CD4-positive, CD25-positive, alpha-beta regulatory T cell (primary cell): ENCODE data around the gene ADRA1B. TPM values are rescaled to one million over a fixed set of nuclear protein-coding genes. Genes with fewer than 3 reads are reported as not detected.

Experiments
- ATAC-seq, 2 donors: fragments of 150-1000 bp; cut with Tn5 transposase; one replicate each; pipeline ENCODE4 v1.10.0; 2021; ENCODE audit warnings: low read depth in 2 of 2, moderate number of reproducible peaks in 2 of 2, moderate library complexity in 1 of 2
- DNase-seq, 3 donors: peaks; one replicate each; pipeline versions ENCODE4 v3.0.0 to v3.0.0-alpha.2; 2012 to 2022; ENCODE audit warnings: mixed read lengths in 1 of 3
- H3K27ac ChIP-seq: one replicate; pipeline ENCODE4 v1.7.0; 2013; ENCODE audit warnings: mild to moderate bottlenecking, low read length; ENCODE audit not compliant: insufficient read depth, poor library complexity, severe bottlenecking
- H3K27me3 ChIP-seq: one replicate; pipeline ENCODE4 v1.7.0; 2013; ENCODE audit warnings: low read length; ENCODE audit not compliant: control insufficient read depth, insufficient read depth
- H3K36me3 ChIP-seq: one replicate; pipeline ENCODE4 v1.7.0; 2013; ENCODE audit warnings: mild to moderate bottlenecking, low read length, moderate library complexity; ENCODE audit not compliant: control insufficient read depth, insufficient read depth
- H3K4me1 ChIP-seq: 2 replicates; pipeline ENCODE4 v1.7.0; 2013; ENCODE audit warnings: mild to moderate bottlenecking, low read length; ENCODE audit not compliant: insufficient read depth, control insufficient read depth, poor library complexity, severe bottlenecking
- H3K4me3 ChIP-seq: one replicate; pipeline ENCODE4 v1.7.0; 2013; ENCODE audit warnings: low read depth, mild to moderate bottlenecking, low read length, moderate library complexity
- H3K9me3 ChIP-seq, 2 experiments: 1 replicate in 1 of 2; 2 replicates in 1 of 2; pipeline ENCODE4 v1.7.0; 2013; ENCODE audit warnings: low read length in 2 of 2, mild to moderate bottlenecking in 1 of 2, moderate library complexity in 1 of 2; ENCODE audit not compliant: control insufficient read depth in 2 of 2
- H3K27ac Mint-ChIP-seq, 3 donors: one replicate each; pipeline ENCODE4 v1.8.0; 2020 to 2022; ENCODE audit warnings: mild to moderate bottlenecking in 3 of 3, mixed read lengths in 3 of 3, moderate library complexity in 2 of 3
- H3K27me3 Mint-ChIP-seq: one replicate; pipeline ENCODE4 v1.8.0; 2022; ENCODE audit warnings: mild to moderate bottlenecking, mixed read lengths
- H3K36me3 Mint-ChIP-seq: one replicate; pipeline ENCODE4 v1.8.0; 2020; ENCODE audit warnings: mixed read lengths
- H3K4me1 Mint-ChIP-seq, 4 donors: one replicate each; pipeline ENCODE4 v1.8.0; 2020 to 2022; ENCODE audit warnings: mixed read lengths in 4 of 4, mild to moderate bottlenecking in 1 of 4
- H3K4me3 Mint-ChIP-seq, 4 donors: one replicate each; pipeline ENCODE4 v1.8.0; 2020 to 2022; ENCODE audit warnings: mild to moderate bottlenecking in 4 of 4, mixed read lengths in 4 of 4, moderate library complexity in 3 of 4
- H3K9me3 Mint-ChIP-seq, 7 donors: one replicate each; pipeline ENCODE4 v1.8.0; 2020 to 2022; ENCODE audit warnings: mixed read lengths in 7 of 7, mild to moderate bottlenecking in 3 of 7, moderate library complexity in 2 of 7
- polyA plus RNA-seq, 4 donors: library from polyadenylated mRNA; unstranded; fragments of 300-500 nt; fragmentation: Illumina TruSeq; gene quantifications; one replicate each; pipeline ENCODE4 v1.2.3, GENCODE V29; 2021
- total RNA-seq: library from RNA; stranded (reverse); gene quantifications from one replicate; pipeline ENCODE4 v1.2.3, GENCODE V29; 2022

ADRA1B gene
- total and polyA plus RNA-seq, 5 donors from 2014 or later: not detected

- Histone ChIP-seq H3K27ac (no peak overlapping the region), H3K27me3 (peaks cover 12% of the 10 kb centered on the region), H3K9me3 (no peaks in the 10 kb centered on the region), H3K4me3 (no peak overlapping the region), H3K4me1 (no peaks in the 10 kb centered on the region), H3K36me3 (no peaks in the 10 kb centered on the region)
- no peaks in the 10 kb centered on the region for H3K4me1 Mint-ChIP-seq
- ATAC-seq: no peak
- H3K27ac Mint-ChIP-seq: no peak overlapping the region
- no peak overlapping the region for H3K4me3 Mint-ChIP-seq
- DNase-seq: no peak
- no peaks in the 10 kb centered on the region for H3K9me3 Mint-ChIP-seq
- H3K27me3 Mint-ChIP-seq: peaks cover 26% of the 10 kb centered on the region
- no peaks in the 10 kb centered on the region for H3K36me3 Mint-ChIP-seq
These were observed 6.0 kb upstream of the ADRA1B start for GRCh38 chr5:159910207-159910842.

- no peaks in the 10 kb centered on the region for H3K36me3 Mint-ChIP-seq
These were observed 5.4 kb upstream of the ADRA1B start for GRCh38 chr5:159910843-159911229.

DNA sequence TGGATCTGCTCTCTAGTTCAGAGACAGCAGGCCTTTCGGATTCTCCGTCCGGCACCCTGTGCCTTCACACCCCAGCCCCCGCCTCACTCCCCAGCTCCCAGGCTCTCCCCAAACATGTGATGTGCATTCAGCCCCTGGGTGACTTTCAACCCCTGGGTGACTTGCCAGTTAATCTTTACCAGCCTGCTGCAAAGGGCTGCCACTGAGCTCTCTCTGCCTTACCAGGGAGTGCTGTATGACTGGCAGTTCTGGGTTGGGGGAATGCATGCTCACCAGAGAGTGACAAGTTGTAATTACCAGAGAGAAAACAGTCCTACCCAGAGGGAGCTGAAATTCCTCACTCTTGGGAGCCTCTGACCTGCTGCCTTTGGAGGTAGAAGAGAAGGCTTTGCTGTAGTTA lies 4.9 kb upstream of the ADRA1B start:
- no peak overlapping the region for H3K27ac Mint-ChIP-seq
- no peaks in the 10 kb centered on the region for H3K36me3 ChIP-seq
- H3K9me3 ChIP-seq: no peaks in the 10 kb centered on the region
- peaks cover 1% of the 10 kb centered on the region for H3K4me1 ChIP-seq
- H3K4me3 ChIP-seq: no peak overlapping the region
- H3K36me3 Mint-ChIP-seq: no peaks in the 10 kb centered on the region
- peaks cover 0 to 1% (median 0%) of the 10 kb centered on the region in 7 donors for H3K9me3 Mint-ChIP-seq
- peaks cover 33% of the 10 kb centered on the region for H3K27me3 Mint-ChIP-seq
- H3K27ac ChIP-seq: no peak overlapping the region
- peaks cover 12% of the 10 kb centered on the region for H3K27me3 ChIP-seq
- ATAC-seq (peak in 1 of 2 donors; percentile 6), DNase-seq (no peak)
- no peak overlapping the region for H3K4me3 Mint-ChIP-seq
- H3K4me1 Mint-ChIP-seq: peaks cover 0 to 6% (median 2%) of the 10 kb centered on the region in 4 donors

More at GRCh38 chr5:159910843-159911229, 5.4 kb upstream of the ADRA1B start:
- ATAC-seq: no peak
- peaks cover 0 to 5% (median 2%) of the 10 kb centered on the region in 4 donors for H3K4me1 Mint-ChIP-seq
- H3K27me3 ChIP-seq: peaks cover 12% of the 10 kb centered on the region
- H3K27me3 Mint-ChIP-seq: peaks cover 31% of the 10 kb centered on the region
- H3K27ac ChIP-seq: no peak overlapping the region
- peaks cover 0 to 1% (median 0%) of the 10 kb centered on the region in 7 donors for H3K9me3 Mint-ChIP-seq
- no peak for DNase-seq
- H3K4me3 Mint-ChIP-seq: no peak overlapping the region
- H3K9me3 ChIP-seq: no peaks in the 10 kb centered on the region
- H3K4me3 ChIP-seq: no peak overlapping the region
- no peaks in the 10 kb centered on the region for H3K36me3 ChIP-seq
- no peaks in the 10 kb centered on the region for H3K4me1 ChIP-seq
- no peak overlapping the region for H3K27ac Mint-ChIP-seq

DNA sequence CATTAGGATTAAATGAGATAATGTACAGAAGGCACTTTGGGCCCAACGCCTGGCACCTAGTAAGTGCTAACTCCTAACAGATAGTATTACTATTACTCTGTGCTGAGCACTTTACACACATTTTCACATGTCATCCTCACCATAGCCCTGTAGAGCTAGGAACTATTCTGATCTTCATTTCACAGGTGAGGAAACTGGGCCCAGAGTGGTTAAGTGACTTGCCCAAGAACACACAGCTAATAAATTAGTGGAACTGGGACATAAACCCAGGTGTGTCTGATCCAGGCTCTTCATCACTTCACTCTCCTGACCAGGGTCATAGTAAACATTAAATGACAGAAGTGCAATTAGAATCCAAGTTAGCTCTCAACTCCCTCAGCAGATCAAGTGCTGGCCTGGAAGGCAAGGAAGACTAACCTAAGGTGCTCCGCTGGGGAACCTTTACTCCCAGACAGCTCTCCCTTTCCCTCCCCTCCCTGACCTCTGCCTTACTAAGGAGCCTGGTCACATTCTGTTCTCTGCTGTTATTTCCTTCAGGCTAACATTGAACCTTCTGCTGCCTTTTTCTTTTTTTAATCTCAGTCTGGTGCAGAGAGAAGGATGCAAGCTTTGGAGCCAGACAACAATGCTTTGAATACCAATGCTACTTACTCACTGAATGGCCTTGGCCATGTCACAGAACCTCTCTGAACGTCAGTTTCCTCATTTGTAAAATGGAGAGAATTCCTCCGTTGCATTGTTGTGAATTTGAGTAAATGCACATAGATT lies 4.1 kb upstream of the ADRA1B start:
- peaks cover 5% of the 10 kb centered on the region for H3K4me1 ChIP-seq
- H3K36me3 ChIP-seq: no peaks in the 10 kb centered on the region
- peaks cover 0 to 1% (median 0%) of the 10 kb centered on the region in 7 donors for H3K9me3 Mint-ChIP-seq
- H3K4me3 ChIP-seq: no peak overlapping the region
- DNase-seq (no peak), ATAC-seq (no peak)
- no peaks in the 10 kb centered on the region for H3K36me3 Mint-ChIP-seq
- H3K27me3 ChIP-seq: peaks cover 12% of the 10 kb centered on the region
- H3K9me3 ChIP-seq: no peaks in the 10 kb centered on the region
- peaks cover 0 to 11% (median 2%) of the 10 kb centered on the region in 4 donors for H3K4me1 Mint-ChIP-seq
- no peak overlapping the region for H3K27ac ChIP-seq
- H3K27me3 Mint-ChIP-seq: peaks cover 38% of the 10 kb centered on the region
- H3K27ac Mint-ChIP-seq: no peak overlapping the region
- no peak overlapping the region for H3K4me3 Mint-ChIP-seq

GRCh38 chr5:159913048-159913447 lies 3.2 kb upstream of the ADRA1B start:
- Histone ChIP-seq H3K4me3 (no peak overlapping the region), H3K27ac (no peak overlapping the region), H3K9me3 (no peaks in the 10 kb centered on the region), H3K36me3 (no peaks in the 10 kb centered on the region), H3K4me1 (peaks cover 5% of the 10 kb centered on the region), H3K27me3 (peaks cover 14% of the 10 kb centered on the region)
- Mint-ChIP-seq H3K9me3 (peaks cover 0 to 1% (median 0%) of the 10 kb centered on the region in 7 donors), H3K4me3 (no peak overlapping the region), H3K27me3 (peaks cover 45% of the 10 kb centered on the region), H3K4me1 (peaks cover 0 to 13% (median 2%) of the 10 kb centered on the region in 4 donors), H3K36me3 (no peaks in the 10 kb centered on the region), H3K27ac (no peak overlapping the region)
- DNase-seq (no peak), ATAC-seq (no peak)

DNA sequence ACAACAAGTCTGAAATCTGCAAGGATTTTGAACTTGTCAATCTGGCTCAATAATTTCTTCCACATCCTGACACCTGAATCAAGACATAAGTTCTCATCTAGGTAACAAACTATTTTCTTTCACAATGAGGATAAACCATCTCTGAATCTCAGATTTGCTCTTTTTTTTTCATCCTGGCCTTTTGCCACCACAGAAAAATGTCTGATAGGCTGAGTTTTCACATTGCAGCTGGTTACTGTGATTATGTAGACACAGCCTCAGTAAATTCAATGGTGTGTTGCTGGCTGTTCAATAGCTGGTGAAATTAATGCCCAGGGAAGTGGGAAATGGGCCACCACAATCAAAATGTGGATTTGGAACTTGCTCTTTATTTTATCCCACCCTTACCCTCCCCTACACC lies 2.8 kb upstream of the ADRA1B start:
- DNase-seq (no peak), ATAC-seq (no peak)
- no peaks in the 10 kb centered on the region for H3K36me3 ChIP-seq
- H3K4me1 ChIP-seq: peaks cover 5% of the 10 kb centered on the region
- peaks cover 16% of the 10 kb centered on the region for H3K27me3 ChIP-seq
- no peak overlapping the region for H3K4me3 Mint-ChIP-seq
- no peaks in the 10 kb centered on the region for H3K36me3 Mint-ChIP-seq
- H3K4me1 Mint-ChIP-seq: peaks cover 0 to 13% (median 2%) of the 10 kb centered on the region in 4 donors
- no peak overlapping the region for H3K4me3 ChIP-seq
- no peak overlapping the region for H3K27ac Mint-ChIP-seq
- H3K9me3 ChIP-seq: no peaks in the 10 kb centered on the region
- H3K9me3 Mint-ChIP-seq: peaks cover 0 to 1% (median 0%) of the 10 kb centered on the region in 7 donors
- H3K27ac ChIP-seq: no peak overlapping the region
- peaks cover 45% of the 10 kb centered on the region for H3K27me3 Mint-ChIP-seq

DNA sequence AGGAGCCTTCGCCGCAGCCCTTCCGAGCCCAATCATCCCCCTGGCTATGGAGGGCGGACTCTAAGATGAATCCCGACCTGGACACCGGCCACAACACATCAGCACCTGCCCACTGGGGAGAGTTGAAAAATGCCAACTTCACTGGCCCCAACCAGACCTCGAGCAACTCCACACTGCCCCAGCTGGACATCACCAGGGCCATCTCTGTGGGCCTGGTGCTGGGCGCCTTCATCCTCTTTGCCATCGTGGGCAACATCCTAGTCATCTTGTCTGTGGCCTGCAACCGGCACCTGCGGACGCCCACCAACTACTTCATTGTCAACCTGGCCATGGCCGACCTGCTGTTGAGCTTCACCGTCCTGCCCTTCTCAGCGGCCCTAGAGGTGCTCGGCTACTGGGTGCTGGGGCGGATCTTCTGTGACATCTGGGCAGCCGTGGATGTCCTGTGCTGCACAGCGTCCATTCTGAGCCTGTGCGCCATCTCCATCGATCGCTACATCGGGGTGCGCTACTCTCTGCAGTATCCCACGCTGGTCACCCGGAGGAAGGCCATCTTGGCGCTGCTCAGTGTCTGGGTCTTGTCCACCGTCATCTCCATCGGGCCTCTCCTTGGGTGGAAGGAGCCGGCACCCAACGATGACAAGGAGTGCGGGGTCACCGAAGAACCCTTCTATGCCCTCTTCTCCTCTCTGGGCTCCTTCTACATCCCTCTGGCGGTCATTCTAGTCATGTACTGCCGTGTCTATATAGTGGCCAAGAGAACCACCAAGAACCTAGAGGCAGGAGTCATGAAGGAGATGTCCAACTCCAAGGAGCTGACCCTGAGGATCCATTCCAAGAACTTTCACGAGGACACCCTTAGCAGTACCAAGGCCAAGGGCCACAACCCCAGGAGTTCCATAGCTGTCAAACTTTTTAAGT lies 819 bp downstream of the ADRA1B start:
- H3K4me3 Mint-ChIP-seq: peak overlapping the region; percentile 53 to 76 (median 59)
- H3K36me3 ChIP-seq: no peaks in the 10 kb centered on the region
- DNase-seq: no peak
- peaks cover 0 to 13% (median 2%) of the 10 kb centered on the region in 4 donors for H3K4me1 Mint-ChIP-seq
- H3K9me3 Mint-ChIP-seq: peaks cover 0 to 1% (median 0%) of the 10 kb centered on the region in 7 donors
- no peak overlapping the region for H3K4me3 ChIP-seq
- no peaks in the 10 kb centered on the region for H3K9me3 ChIP-seq
- H3K27me3 Mint-ChIP-seq: peaks cover 45% of the 10 kb centered on the region
- ATAC-seq: no peak
- peak overlapping the region in 1 of 3 donors; percentile 70 for H3K27ac Mint-ChIP-seq
- H3K27ac ChIP-seq: no peak overlapping the region
- H3K27me3 ChIP-seq: peaks cover 24% of the 10 kb centered on the region
- no peaks in the 10 kb centered on the region for H3K36me3 Mint-ChIP-seq
- H3K4me1 ChIP-seq: peaks cover 5% of the 10 kb centered on the region
